ENCODE measurements around the gene KLHL25.

DNA sequence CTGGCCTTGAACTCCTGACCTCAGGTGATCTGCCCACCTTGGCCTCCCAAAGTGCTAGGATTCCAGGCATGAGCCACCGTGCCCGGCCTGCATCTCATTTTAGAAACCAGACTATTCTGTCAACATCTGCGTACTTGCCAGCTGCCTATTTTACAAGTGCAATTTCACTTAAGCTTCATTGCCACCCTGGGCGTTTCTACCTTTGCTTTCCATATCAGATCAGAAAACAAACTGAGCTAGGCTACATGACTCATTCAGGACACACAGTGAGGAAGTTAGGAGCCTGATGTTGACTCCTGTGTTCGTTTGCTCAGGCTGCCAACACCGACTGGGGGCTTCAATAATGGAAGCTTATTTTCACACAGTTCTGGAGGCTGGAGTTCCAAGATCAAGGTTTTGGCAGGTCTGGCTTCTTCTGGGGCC lies 42.3 kb upstream of the KLHL25 start:
- no peak for TF ChIP-seq FOXM1 (IDR thresholded peaks at IDR 0.05; ENCODE audit: borderline replicate concordance)
- TF ChIP-seq ELF4 (IDR thresholded peaks at IDR 0.05), result no peak
- TF ChIP-seq TARDBP (IDR thresholded peaks at IDR 0.05), result no peak

Measured in HEK293T (cell line).